HCT116 (cell line): ENCODE measurements around the gene DHX15. TPM values are rescaled to one million over a fixed set of nuclear protein-coding genes. Genes with fewer than 3 reads are reported as not detected.

ENCODE experiments used
- ATAC-seq: fragments of 200-7000 bp; cut with Tn5 transposase; 2 replicates; pipeline ENCODE4 v1.9.1; 2020; ENCODE audit warnings: mild to moderate bottlenecking, moderate library complexity
- BruUV-seq: library from RNA; stranded (reverse); fragments of 400-500 nt; replicated peaks from 2 replicates; lab custom pipeline; 2021; lab: Mats Ljungman, UMichigan
- CTCF ChIA-PET: fragments of 300-600 bp; sonication (Branson Sonifier 250); formaldehyde crosslinking; loops from one replicate; lab custom pipeline; 2021; ENCODE audit warnings: antibody characterized with exemption; lab: Charles Lee
- POLR2A ChIA-PET: fragments of 300-600, 350-600 bp; sonication (Branson Sonifier 250); formaldehyde crosslinking; loops from one replicate; lab custom pipeline; 2021; ENCODE audit warnings: antibody characterized with exemption; lab: Charles Lee
- RAD21 ChIA-PET, 2 experiments: fragments of 300-600 bp; sonication (Branson Sonifier 250); formaldehyde crosslinking; loops; one replicate each; lab custom pipeline; 2023; ENCODE audit warnings: low total read pairs in 2 of 2; ENCODE audit not compliant: uncharacterized antibody in 2 of 2, unreplicated experiment in 2 of 2, low non-redundant PET in 1 of 2; lab: Charles Lee
- DNase-seq: peaks from one replicate; pipeline ENCODE4 v3.0.0-alpha.2; 2010; ENCODE audit warnings: low read depth, low spot score
- H2AFZ ChIP-seq: fragments of 200-600 bp; shearing (Covaris generic), sonication (generic); 2 replicates; pipeline ENCODE4 v1.6.1; 2017; ENCODE audit warnings: low read depth, mixed run types, mixed read lengths, antibody characterized with exemption, low read length; ENCODE audit not compliant: poor library complexity, severe bottlenecking
- H3K27ac ChIP-seq: 2 replicates; pipeline ENCODE4 v1.5.1; 2012; ENCODE audit warnings: low read depth, low read length
- H3K27me3 ChIP-seq: fragments of 200-600 bp; sonication (generic); 2 replicates; pipeline ENCODE4 v1.6.1; 2016; ENCODE audit warnings: mixed run types, low read length, mixed read lengths; ENCODE audit not compliant: insufficient read depth
- H3K36me3 ChIP-seq, 2 experiments: fragments of 200-500 bp in 1 of 2; fragments of 200-600 bp in 1 of 2; sonication (Bioruptor generic) in 1 of 2; sonication (generic) in 1 of 2; 2 replicates each; pipeline versions ENCODE4 v1.5.1 to v1.6.1; 2014 to 2016; ENCODE audit warnings: low read length in 2 of 2, inconsistent platforms in 1 of 2, mixed read lengths in 1 of 2, mixed run types in 1 of 2; ENCODE audit not compliant: insufficient read depth in 2 of 2, control insufficient read depth in 1 of 2
- H3K4me1 ChIP-seq, 2 experiments: fragments of 200-600 bp in 1 of 2; sonication (generic) in 1 of 2; 2 replicates each; pipeline versions ENCODE4 v1.5.1 to v1.6.1; 2012 to 2017; ENCODE audit warnings: low read length in 2 of 2, inconsistent platforms in 1 of 2, mild to moderate bottlenecking in 1 of 2, mixed read lengths in 1 of 2, mixed run types in 1 of 2, moderate library complexity in 1 of 2; ENCODE audit not compliant: insufficient read depth in 2 of 2, control insufficient read depth in 1 of 2
- H3K4me2 ChIP-seq: fragments of 200-600 bp; sonication (generic); 2 replicates; pipeline ENCODE4 v1.6.1; 2017; ENCODE audit warnings: mixed run types, low read length, mixed read lengths
- H3K4me3 ChIP-seq, 2 experiments: fragments of 200-600 bp in 1 of 2; sonication (generic) in 1 of 2; replicated peaks in 1 of 2; 2 replicates each; pipeline ENCODE4 v1.5.1; 2011 to 2016; ENCODE audit warnings: low read length in 2 of 2, control low read depth in 1 of 2, low read depth in 1 of 2, mild to moderate bottlenecking in 1 of 2, mixed read lengths in 1 of 2, mixed run types in 1 of 2
- H3K79me2 ChIP-seq: fragments of 200-600 bp; sonication (generic); 2 replicates; pipeline ENCODE4 v1.6.1; 2017; ENCODE audit warnings: mild to moderate bottlenecking, mixed run types, low read length, moderate library complexity, mixed read lengths; ENCODE audit not compliant: insufficient read depth
- H3K9ac ChIP-seq: fragments of 200-600 bp; sonication (generic); 2 replicates; pipeline ENCODE4 v1.6.1; 2016; ENCODE audit warnings: low read length, mixed read lengths
- H3K9me2 ChIP-seq: fragments of 200-600 bp; sonication (generic), shearing (Covaris generic); 2 replicates; pipeline ENCODE4 v1.6.1; 2017; ENCODE audit warnings: mixed run types, mild to moderate bottlenecking, moderate library complexity; ENCODE audit not compliant: insufficient read depth
- H3K9me3 ChIP-seq, 2 experiments: fragments of 200-500 bp in 1 of 2; fragments of 200-600 bp in 1 of 2; sonication (Bioruptor generic) in 1 of 2; sonication (generic) in 1 of 2; 2 replicates each; pipeline ENCODE4 v1.6.1; 2014 to 2017; ENCODE audit warnings: low read length in 2 of 2, mixed read lengths in 2 of 2, inconsistent platforms in 1 of 2, low read depth in 1 of 2, mild to moderate bottlenecking in 1 of 2, mixed run types in 1 of 2, moderate library complexity in 1 of 2; ENCODE audit not compliant: control insufficient read depth in 1 of 2, insufficient read depth in 1 of 2
- H4K20me1 ChIP-seq: fragments of 200-600 bp; sonication (generic), shearing (Covaris generic); 2 replicates; pipeline ENCODE4 v1.6.1; 2017; ENCODE audit warnings: mixed run types, mild to moderate bottlenecking, moderate library complexity; ENCODE audit not compliant: insufficient read depth
- ATF3 ChIP-seq: IDR thresholded peaks from 2 replicates; pipeline ENCODE4 v1.6.1; 2012
- CBX3 ChIP-seq: IDR thresholded peaks from 2 replicates; pipeline ENCODE4 v1.6.1; 2012; ENCODE audit warnings: low read depth
- CEBPB ChIP-seq: IDR thresholded peaks from 2 replicates; pipeline ENCODE4 v1.6.1; 2012; ENCODE audit warnings: low read depth
- EGR1 ChIP-seq: IDR thresholded peaks from 2 replicates; pipeline ENCODE4 v1.6.1; 2012; ENCODE audit warnings: low read depth
- ELF1 ChIP-seq: IDR thresholded peaks from 2 replicates; pipeline ENCODE4 v1.6.1; 2012; ENCODE audit warnings: low read depth, borderline replicate concordance
- EZH2 ChIP-seq: fragments of 200-600 bp; sonication (generic); IDR thresholded peaks from 2 replicates; pipeline ENCODE4 v1.6.1; 2017; ENCODE audit warnings: antibody characterized with exemption, mixed run types
- EZH2phosphoT487 ChIP-seq: fragments of 200-600 bp; IDR thresholded peaks from 2 replicates; pipeline ENCODE4 v1.6.1; 2018; ENCODE audit warnings: antibody characterized with exemption, borderline replicate concordance
- FOSL1 ChIP-seq: IDR thresholded peaks from 2 replicates; pipeline ENCODE4 v1.6.1; 2012; ENCODE audit warnings: low read depth
- JUND ChIP-seq: IDR thresholded peaks from 2 replicates; pipeline ENCODE4 v1.6.1; 2012
- MAX ChIP-seq: IDR thresholded peaks from 2 replicates; pipeline ENCODE4 v1.6.1; 2012
- POLR2A ChIP-seq: IDR thresholded peaks from 2 replicates; pipeline ENCODE4 v1.7.0; 2011; ENCODE audit warnings: borderline replicate concordance; ENCODE audit not compliant: insufficient read depth, insufficient read length; ENCODE audit errors: extremely low read depth
- RAD21 ChIP-seq: IDR thresholded peaks from 2 replicates; pipeline ENCODE4 v1.6.1; 2012; ENCODE audit warnings: low read depth, mild to moderate bottlenecking
- SIN3A ChIP-seq: IDR thresholded peaks from 2 replicates; pipeline ENCODE4 v1.6.1; 2012; ENCODE audit warnings: low read depth
- SP1 ChIP-seq: IDR thresholded peaks from 2 replicates; pipeline ENCODE4 v1.6.1; 2012; ENCODE audit warnings: low read depth
- YY1 ChIP-seq: IDR thresholded peaks from 2 replicates; pipeline ENCODE4 v1.6.1; 2011; ENCODE audit warnings: low read length, low read depth, moderate library complexity, mild to moderate bottlenecking; ENCODE audit not compliant: insufficient replicate concordance; ENCODE audit errors: extremely low read depth
- ZNF274 ChIP-seq: fragments of 200-500 bp; sonication (Bioruptor generic); IDR thresholded peaks from 2 replicates; pipeline ENCODE4 v1.6.1; 2014; ENCODE audit warnings: mild to moderate bottlenecking, low read depth, low read length, inconsistent platforms
- intact Hi-C: fragments of 100-400 bp; cut with micrococcal nuclease; formaldehyde crosslinking; loops from 2 replicates; pipeline ENCODE4 v1.10.0; 2022
- total RNA-seq: library from RNA; stranded (reverse); gene quantifications from one replicate; pipeline ENCODE4 v1.2.1, GENCODE V29; 2021; ENCODE audit not compliant: unreplicated experiment

Gene DHX15
- total RNA-seq, 1 experiment from 2014 or later = 195 TPM

- CTCF ChIA-PET = no interaction called here
- TF ChIP-seq SP1 (no peak), MAX (no peak)
- TF ChIP-seq, all 23 proteins: peak for 0
- H3K27me3 ChIP-seq = no peaks in the 10 kb centered on the region
- H3K27ac ChIP-seq = no peak overlapping the region
- POLR2A ChIA-PET = no interaction called here
- H4K20me1 ChIP-seq = no peaks in the 10 kb centered on the region
- H3K4me1 ChIP-seq = no peaks in the 10 kb centered on the region
- no peaks in the 10 kb centered on the region for H3K36me3 ChIP-seq
- BruUV-seq = no TSS peak
- no peak overlapping the region for H2AFZ ChIP-seq
- H3K4me3 ChIP-seq = no peak overlapping the region
- H3K9ac ChIP-seq = no peak overlapping the region
- intact Hi-C loops = no loop called here
- no peaks in the 10 kb centered on the region for H3K79me2 ChIP-seq
- no peak for ATAC-seq
- H3K9me2 ChIP-seq = no peaks in the 10 kb centered on the region
- no peak overlapping the region for H3K4me2 ChIP-seq
- no peak for DNase-seq
- RAD21 ChIA-PET = no interaction called here
- no peaks in the 10 kb centered on the region for H3K9me3 ChIP-seq
Measured at GRCh38 chr4:24622146-24622834, 37.9 kb upstream of the DHX15 start.

- H3K4me2 ChIP-seq = no peak overlapping the region
- H3K4me3 ChIP-seq = no peak overlapping the region
- no peaks in the 10 kb centered on the region for H3K36me3 ChIP-seq
- H3K9me2 ChIP-seq = no peaks in the 10 kb centered on the region
- no peaks in the 10 kb centered on the region for H3K79me2 ChIP-seq
- DNase-seq (no peak), ATAC-seq (no peak)
- H2AFZ ChIP-seq = no peak overlapping the region
- H3K4me1 ChIP-seq = no peaks in the 10 kb centered on the region
- POLR2A ChIA-PET = no interaction called here
- no peaks in the 10 kb centered on the region for H3K9me3 ChIP-seq
- no peak overlapping the region for H3K9ac ChIP-seq
- no peak overlapping the region for H3K27ac ChIP-seq
- CTCF ChIA-PET = no interaction called here
- TF ChIP-seq EZH2 = no peak
- no peak for TF ChIP-seq SP1
- no peak for TF ChIP-seq YY1
- no peak for TF ChIP-seq MAX
- no peak for TF ChIP-seq POLR2A
- TF ChIP-seq JUND = no peak
- TF ChIP-seq RAD21 = no peak
- no peak for TF ChIP-seq ZNF274
- TF ChIP-seq ATF3 = no peak
- no peak for TF ChIP-seq ELF1
- no peak for TF ChIP-seq SIN3A
- TF ChIP-seq EZH2phosphoT487 = no peak
- no peak for TF ChIP-seq EGR1
- no peak for TF ChIP-seq CEBPB
- TF ChIP-seq FOSL1 = no peak
- no peak for TF ChIP-seq CBX3
- no peaks in the 10 kb centered on the region for H3K27me3 ChIP-seq
- BruUV-seq = no TSS peak
- H4K20me1 ChIP-seq = no peaks in the 10 kb centered on the region
- intact Hi-C loops = no loop called here
- RAD21 ChIA-PET = no interaction called here
Measured at GRCh38 chr4:24615977-24616376, 31.6 kb upstream of the DHX15 start.
